ENCODE measurements around the gene GRAMD2B.
"Not testable (repeated sequence)": the region's sequence is repeated elsewhere in the genome, so short reads cannot be mapped to it uniquely, and the experiment has no call there.

GRAMD2B gene

GRCh38 chr5:126509339-126509738, 86.1 kb downstream of the GRAMD2B start:
- no peak overlapping the region for H3K27ac Mint-ChIP-seq
- H3K27me3 Mint-ChIP-seq = no peaks in the 10 kb centered on the region
- H3K4me1 Mint-ChIP-seq (ENCODE audit: low read depth) = peaks cover 10% of the 10 kb centered on the region
- H3K36me3 Mint-ChIP-seq (ENCODE audit: low read depth) = no peaks in the 10 kb centered on the region
- intact Hi-C loops (cut with micrococcal nuclease) = no loop called here
- H3K9me3 Mint-ChIP-seq = no peaks in the 10 kb centered on the region
- H3K4me3 Mint-ChIP-seq = no peak overlapping the region

GRCh38 chr5:126511961-126512360, 88.8 kb downstream of the GRAMD2B start:
- Mint-ChIP-seq H3K27me3 (no peaks in the 10 kb centered on the region), H3K36me3 (ENCODE audit: low read depth) (no peaks in the 10 kb centered on the region), H3K27ac (no peak overlapping the region), H3K4me1 (ENCODE audit: low read depth) (peaks cover 10% of the 10 kb centered on the region), H3K9me3 (no peaks in the 10 kb centered on the region), H3K4me3 (no peak overlapping the region)
- intact Hi-C loops (cut with micrococcal nuclease) = no loop called here

DNA sequence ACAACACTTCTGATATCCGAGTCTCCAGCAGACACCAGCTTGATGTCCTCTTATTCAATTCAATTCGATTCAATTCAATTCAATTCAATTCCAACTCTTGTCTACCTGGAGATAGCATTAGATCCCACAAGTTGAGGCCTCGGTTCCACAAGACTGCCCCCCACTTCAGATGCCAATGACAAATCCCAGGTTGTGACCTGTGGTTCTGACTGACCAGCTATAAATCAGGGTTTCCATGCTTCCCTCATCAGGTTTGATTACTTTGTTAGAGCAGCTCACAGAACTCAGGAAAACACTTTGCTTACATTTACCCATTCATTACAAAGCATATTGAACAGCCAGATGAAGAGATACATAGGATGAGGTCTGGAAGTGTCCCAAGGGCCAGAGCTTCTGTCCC, 89.2 kb downstream of the GRAMD2B start:
- no peaks in the 10 kb centered on the region for H3K36me3 Mint-ChIP-seq (ENCODE audit: low read depth)
- H3K4me3 Mint-ChIP-seq = no peak overlapping the region
- H3K27ac Mint-ChIP-seq = no peak overlapping the region
- intact Hi-C loops (cut with micrococcal nuclease) = no loop called here
- no peaks in the 10 kb centered on the region for H3K9me3 Mint-ChIP-seq
- peaks cover 10% of the 10 kb centered on the region for H3K4me1 Mint-ChIP-seq (ENCODE audit: low read depth)
- H3K27me3 Mint-ChIP-seq = no peaks in the 10 kb centered on the region

GRCh38 chr5:126513302-126513701, 90.1 kb downstream of the GRAMD2B start:
- no peaks in the 10 kb centered on the region for H3K36me3 Mint-ChIP-seq (ENCODE audit: low read depth)
- intact Hi-C loops (cut with micrococcal nuclease) = no loop called here
- peaks cover 9% of the 10 kb centered on the region for H3K4me1 Mint-ChIP-seq (ENCODE audit: low read depth)
- no peak overlapping the region for H3K4me3 Mint-ChIP-seq
- H3K27ac Mint-ChIP-seq = no peak overlapping the region
- no peaks in the 10 kb centered on the region for H3K9me3 Mint-ChIP-seq
- H3K27me3 Mint-ChIP-seq = no peaks in the 10 kb centered on the region

GRCh38 chr5:126513703-126514102, 90.5 kb downstream of the GRAMD2B start:
- Mint-ChIP-seq H3K27me3 (no peaks in the 10 kb centered on the region), H3K27ac (no peak overlapping the region), H3K9me3 (no peaks in the 10 kb centered on the region), H3K4me1 (ENCODE audit: low read depth) (peaks cover 5% of the 10 kb centered on the region), H3K36me3 (ENCODE audit: low read depth) (no peaks in the 10 kb centered on the region), H3K4me3 (no peak overlapping the region)
- intact Hi-C loops (cut with micrococcal nuclease) = no loop called here

DNA sequence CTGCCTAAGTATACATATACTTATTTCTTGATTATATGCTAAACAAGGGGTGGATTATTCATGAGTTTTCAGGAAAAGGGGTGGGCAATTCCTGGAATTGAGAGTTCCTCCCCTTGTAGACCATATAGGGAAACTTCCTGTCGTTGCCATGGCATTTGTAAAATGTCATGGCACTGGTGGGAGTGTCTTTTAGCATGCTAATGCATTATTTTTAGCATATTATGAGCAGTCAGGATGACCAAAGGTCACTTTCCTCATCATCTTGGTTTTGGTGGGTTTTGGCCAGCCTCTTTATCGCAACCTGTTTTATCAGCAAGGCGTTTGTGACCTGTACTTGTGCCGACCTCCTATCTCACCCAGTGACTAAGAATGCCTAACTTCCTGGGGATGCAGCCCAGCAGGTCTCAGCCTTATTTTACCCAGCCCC, 90.9 kb downstream of the GRAMD2B start:
- Mint-ChIP-seq H3K9me3 (no peaks in the 10 kb centered on the region), H3K27ac (no peak overlapping the region), H3K4me1 (ENCODE audit: low read depth) (peaks cover under 1% of the 10 kb centered on the region), H3K27me3 (no peaks in the 10 kb centered on the region), H3K36me3 (ENCODE audit: low read depth) (no peaks in the 10 kb centered on the region), H3K4me3 (no peak overlapping the region)
- intact Hi-C loops (cut with micrococcal nuclease) = no loop called here

- Mint-ChIP-seq H3K9me3 (no peaks in the 10 kb centered on the region), H3K27ac (no peak overlapping the region), H3K4me1 (ENCODE audit: low read depth) (peaks cover 2% of the 10 kb centered on the region), H3K4me3 (no peak overlapping the region), H3K27me3 (no peaks in the 10 kb centered on the region), H3K36me3 (ENCODE audit: low read depth) (no peaks in the 10 kb centered on the region)
- intact Hi-C loops (cut with micrococcal nuclease) = no loop called here
Measured at GRCh38 chr5:126514558-126515141, 91.4 kb downstream of the GRAMD2B start.

DNA sequence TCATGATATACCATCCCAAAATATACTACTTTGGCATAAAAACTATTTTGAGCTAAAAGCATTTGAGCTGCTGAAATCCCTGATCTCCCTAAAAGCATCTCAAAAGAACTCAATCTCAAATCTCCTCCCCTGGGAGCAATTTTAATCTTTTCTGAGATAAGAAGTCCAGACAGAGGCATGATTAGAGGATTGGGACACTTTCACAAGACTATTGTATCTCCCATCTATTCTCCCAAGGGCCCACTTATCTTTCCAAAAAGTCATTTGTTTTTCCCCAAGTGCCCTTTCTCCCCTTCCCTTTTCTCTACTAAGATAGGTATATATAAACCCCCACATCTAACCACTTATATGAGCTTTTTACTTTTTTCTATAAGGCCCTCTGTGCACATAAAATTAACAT, 92.1 kb downstream of the GRAMD2B start:
- Mint-ChIP-seq H3K4me1 (ENCODE audit: low read depth) (peaks cover 8% of the 10 kb centered on the region), H3K9me3 (no peaks in the 10 kb centered on the region), H3K27me3 (no peaks in the 10 kb centered on the region), H3K36me3 (ENCODE audit: low read depth) (no peaks in the 10 kb centered on the region), H3K4me3 (no peak overlapping the region), H3K27ac (no peak overlapping the region)
- intact Hi-C loops (cut with micrococcal nuclease) = no loop called here

DNA sequence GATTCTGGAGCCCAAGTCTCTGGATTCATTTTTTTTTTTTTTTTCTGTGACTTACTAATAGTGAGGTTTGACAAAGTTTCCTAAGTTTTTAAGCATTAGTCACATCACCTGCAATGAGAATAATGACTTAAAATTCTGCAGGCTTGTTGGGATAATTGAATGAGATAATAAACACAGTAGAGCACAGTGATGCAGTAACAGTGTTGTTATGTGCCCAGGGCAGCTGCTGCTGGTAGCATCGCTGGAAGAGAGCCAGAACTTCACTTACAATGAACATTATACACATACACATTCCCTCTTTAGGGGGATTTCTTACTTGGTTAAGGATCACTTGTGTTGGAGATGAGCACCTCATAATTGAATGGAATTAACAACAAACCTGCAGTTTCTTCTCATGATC, 92.9 kb downstream of the GRAMD2B start:
- no peak overlapping the region for H3K27ac Mint-ChIP-seq
- intact Hi-C loops (cut with micrococcal nuclease) = no loop called here
- no peaks in the 10 kb centered on the region for H3K27me3 Mint-ChIP-seq
- H3K9me3 Mint-ChIP-seq = no peaks in the 10 kb centered on the region
- H3K36me3 Mint-ChIP-seq (ENCODE audit: low read depth) = no peaks in the 10 kb centered on the region
- H3K4me1 Mint-ChIP-seq (ENCODE audit: low read depth) = peaks cover 8% of the 10 kb centered on the region
- no peak overlapping the region for H3K4me3 Mint-ChIP-seq

- no peaks in the 10 kb centered on the region for H3K36me3 Mint-ChIP-seq (ENCODE audit: low read depth)
Measured at GRCh38 chr5:126516852-126517251, 93.6 kb downstream of the GRAMD2B start.

DNA sequence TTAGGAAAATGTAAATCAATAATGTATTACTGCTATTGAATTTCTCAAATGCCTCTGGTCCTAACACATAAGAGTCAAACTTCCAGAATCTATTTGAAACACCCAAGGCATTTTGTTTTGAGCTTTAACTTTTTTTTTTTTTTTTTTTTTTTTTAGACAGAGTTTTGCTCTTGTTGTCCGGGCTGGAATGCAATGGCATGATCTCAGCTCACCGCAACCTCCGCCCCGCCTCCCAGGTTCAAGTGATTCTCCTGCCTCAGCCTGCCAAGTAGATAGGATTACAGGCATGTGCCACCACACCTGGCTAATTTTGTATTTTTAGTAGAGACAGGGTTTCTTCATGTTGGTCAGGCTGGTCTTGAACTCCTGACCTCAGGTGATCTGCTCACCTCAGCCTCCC, 96.0 kb downstream of the GRAMD2B start:
- H3K4me1 Mint-ChIP-seq (ENCODE audit: low read depth); H3K27ac Mint-ChIP-seq; H3K4me3 Mint-ChIP-seq; intact Hi-C loops (cut with micrococcal nuclease); H3K36me3 Mint-ChIP-seq (ENCODE audit: low read depth); H3K9me3 Mint-ChIP-seq; H3K27me3 Mint-ChIP-seq: not testable (repeated sequence)

More at GRCh38 chr5:126516852-126517251, 93.6 kb downstream of the GRAMD2B start:
- H3K27me3 Mint-ChIP-seq = no peaks in the 10 kb centered on the region
- intact Hi-C loops (cut with micrococcal nuclease) = no loop called here
- H3K9me3 Mint-ChIP-seq = no peaks in the 10 kb centered on the region
- peaks cover 8% of the 10 kb centered on the region for H3K4me1 Mint-ChIP-seq (ENCODE audit: low read depth)
- H3K27ac Mint-ChIP-seq = no peak overlapping the region
- no peak overlapping the region for H3K4me3 Mint-ChIP-seq

GRCh38 chr5:126519637-126520592, 96.7 kb downstream of the GRAMD2B start:
- H3K4me3 Mint-ChIP-seq = no peak overlapping the region
- intact Hi-C loops (cut with micrococcal nuclease) = no loop called here
- no peaks in the 10 kb centered on the region for H3K27me3 Mint-ChIP-seq
- H3K9me3 Mint-ChIP-seq = no peaks in the 10 kb centered on the region
- peaks cover 8% of the 10 kb centered on the region for H3K4me1 Mint-ChIP-seq (ENCODE audit: low read depth)
- no peaks in the 10 kb centered on the region for H3K36me3 Mint-ChIP-seq (ENCODE audit: low read depth)
- H3K27ac Mint-ChIP-seq = no peak overlapping the region

DNA sequence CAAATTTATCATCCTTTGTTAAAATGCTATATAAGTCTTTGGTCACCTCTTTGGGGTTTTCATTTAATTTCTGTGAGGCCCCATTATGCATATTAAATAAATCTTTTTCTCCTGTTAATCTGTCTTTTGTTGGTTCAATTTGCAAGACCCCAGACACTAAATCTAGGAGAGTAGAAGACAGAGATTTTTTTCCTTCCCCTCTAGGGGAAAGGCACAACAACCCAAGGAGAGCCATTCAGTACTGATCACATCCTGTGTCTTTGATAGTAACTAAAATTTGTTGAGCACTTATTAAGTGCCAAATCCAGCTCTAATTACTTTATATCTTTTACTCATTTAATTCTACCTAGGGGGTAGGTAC, 97.4 kb downstream of the GRAMD2B start:
- Mint-ChIP-seq H3K4me3 (no peak overlapping the region), H3K27me3 (no peaks in the 10 kb centered on the region), H3K27ac (no peak overlapping the region), H3K9me3 (no peaks in the 10 kb centered on the region), H3K4me1 (ENCODE audit: low read depth) (peaks cover 11% of the 10 kb centered on the region), H3K36me3 (ENCODE audit: low read depth) (no peaks in the 10 kb centered on the region)
- intact Hi-C loops (cut with micrococcal nuclease) = no loop called here

DNA sequence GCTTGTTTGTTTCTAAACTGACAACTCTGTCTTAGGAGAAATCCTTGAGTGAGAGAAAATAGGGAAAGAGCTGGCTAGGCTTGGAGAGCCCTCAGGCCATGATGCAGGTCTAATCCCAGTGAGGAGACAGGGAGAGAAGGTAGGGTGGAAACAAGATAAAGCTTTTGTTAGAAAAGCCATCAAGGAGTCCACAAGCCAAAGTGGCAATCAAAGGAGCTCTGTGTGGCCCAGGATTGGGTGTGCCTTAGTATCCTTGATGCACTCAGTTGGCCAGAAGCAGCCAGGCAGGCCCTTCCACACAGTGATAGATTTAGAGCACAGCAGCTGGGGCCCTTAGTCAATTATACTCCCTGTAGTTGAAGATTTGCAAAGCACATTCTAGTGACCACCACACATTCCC, 97.9 kb downstream of the GRAMD2B start:
- Mint-ChIP-seq H3K27ac (no peak overlapping the region), H3K36me3 (ENCODE audit: low read depth) (no peaks in the 10 kb centered on the region), H3K4me1 (ENCODE audit: low read depth) (peaks cover 17% of the 10 kb centered on the region), H3K9me3 (no peaks in the 10 kb centered on the region), H3K4me3 (no peak overlapping the region), H3K27me3 (no peaks in the 10 kb centered on the region)
- intact Hi-C loops (cut with micrococcal nuclease) = no loop called here
